Measurements from ENCODE around the gene DNAAF2.
A peak's percentile ranks its signal among the peaks of the same experiment; 100 is the strongest.
"Not testable (repeated sequence)": the region's sequence is repeated elsewhere in the genome, so short reads cannot be mapped to it uniquely, and the experiment has no call there.

Gene DNAAF2

DNA sequence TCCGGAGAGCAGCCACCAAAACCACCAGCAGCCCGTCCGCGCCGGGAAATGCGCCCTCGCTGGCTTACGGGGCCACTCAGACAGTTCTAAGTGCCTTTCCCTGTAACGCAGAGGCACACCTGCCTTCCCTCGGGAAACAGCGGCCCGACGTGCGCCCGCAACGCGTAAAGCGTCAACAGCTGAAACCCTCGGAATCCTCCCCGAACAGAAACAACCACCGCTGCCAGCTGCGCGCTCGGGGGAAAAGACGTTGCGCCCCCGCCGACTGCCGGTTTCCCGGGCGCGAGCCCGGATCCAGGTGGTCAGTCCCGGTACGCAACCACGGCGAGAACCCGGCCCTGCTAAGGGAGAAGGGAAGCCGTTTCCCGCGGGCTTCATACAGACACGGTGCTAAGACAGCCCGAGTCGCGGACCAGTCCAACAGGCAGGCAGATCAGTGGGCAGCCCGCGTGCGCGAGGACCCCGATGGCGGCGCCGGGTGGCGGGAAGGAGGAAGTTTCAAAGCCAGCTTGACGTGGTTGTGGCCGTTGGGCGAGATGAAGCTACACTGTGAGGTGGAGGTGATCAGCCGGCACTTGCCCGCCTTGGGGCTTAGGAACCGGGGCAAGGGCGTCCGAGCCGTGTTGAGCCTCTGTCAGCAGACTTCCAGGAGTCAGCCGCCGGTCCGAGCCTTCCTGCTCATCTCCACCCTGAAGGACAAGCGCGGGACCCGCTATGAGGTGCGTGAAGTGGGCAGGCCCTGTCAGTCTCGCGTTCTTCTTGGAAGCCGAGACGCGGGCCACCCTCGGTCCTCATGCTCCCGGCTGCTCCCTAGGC lies 36.4 kb downstream of the DNAAF2 start, which contains the start of gene LRR1:
Gene LRR1 (plus strand): TSS at position 456 of the 816 bp plus-strand sequence. CDS start 81 bp downstream, at position 537.
- Histone ChIP-seq H3K9me3 (ENCODE audit: low read depth, low read length) (no peaks in the 10 kb centered on the region), H3K36me3 (ENCODE audit: insufficient read depth, low read length) (peaks cover 12% of the 10 kb centered on the region), H3K9ac (ENCODE audit: insufficient read length) (peak within 1 kb of the TSS; percentile 94), H3K4me3 (peak within 1 kb of the TSS; percentile 100), H3K27ac (peak within 1 kb of the TSS; percentile 94)
- no peak for DNase-seq (ENCODE audit: low read depth, low spot score)
- TF ChIP-seq EZH2 (IDR thresholded peaks at IDR 0.05) = no peak
- TF ChIP-seq FOXP2 (optimal IDR thresholded peaks at IDR 0.05; ENCODE audit: control extremely low read depth, extremely low read length, insufficient read depth) = peak; percentile 31
- peak; percentile 89 for TF ChIP-seq POLR2AphosphoS5 (IDR thresholded peaks at IDR 0.05; ENCODE audit: borderline replicate concordance, low read depth, low read length)

DNA sequence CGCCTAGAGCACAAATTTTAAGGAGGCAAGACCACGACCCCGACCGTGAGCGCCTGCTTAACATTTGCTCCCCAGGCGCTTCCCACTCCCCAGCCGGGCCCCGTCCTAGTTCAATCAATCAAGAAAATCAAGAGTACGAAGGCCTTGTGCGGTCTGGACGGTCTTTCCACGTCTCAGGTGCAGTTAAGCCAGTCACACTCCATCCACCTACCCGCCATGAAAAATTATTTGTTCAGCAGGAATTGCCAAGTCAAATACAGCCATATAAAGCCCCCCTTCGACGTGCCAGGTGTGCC lies 36.9 kb downstream of the DNAAF2 start:
- TF ChIP-seq FOXP2 (optimal IDR thresholded peaks at IDR 0.05; ENCODE audit: control extremely low read depth, extremely low read length, insufficient read depth) (no peak), EZH2 (IDR thresholded peaks at IDR 0.05) (no peak), POLR2AphosphoS5 (IDR thresholded peaks at IDR 0.05; ENCODE audit: borderline replicate concordance, low read depth, low read length) (no peak)
- Histone ChIP-seq H3K27ac (peak overlapping the region; percentile 94), H3K36me3 (ENCODE audit: insufficient read depth, low read length) (peaks cover 10% of the 10 kb centered on the region), H3K4me3 (peak overlapping the region; percentile 100), H3K9me3 (ENCODE audit: low read depth, low read length) (no peaks in the 10 kb centered on the region), H3K9ac (ENCODE audit: insufficient read length) (peak overlapping the region; percentile 94)
- DNase-seq (ENCODE audit: low read depth, low spot score) = no peak

DNA sequence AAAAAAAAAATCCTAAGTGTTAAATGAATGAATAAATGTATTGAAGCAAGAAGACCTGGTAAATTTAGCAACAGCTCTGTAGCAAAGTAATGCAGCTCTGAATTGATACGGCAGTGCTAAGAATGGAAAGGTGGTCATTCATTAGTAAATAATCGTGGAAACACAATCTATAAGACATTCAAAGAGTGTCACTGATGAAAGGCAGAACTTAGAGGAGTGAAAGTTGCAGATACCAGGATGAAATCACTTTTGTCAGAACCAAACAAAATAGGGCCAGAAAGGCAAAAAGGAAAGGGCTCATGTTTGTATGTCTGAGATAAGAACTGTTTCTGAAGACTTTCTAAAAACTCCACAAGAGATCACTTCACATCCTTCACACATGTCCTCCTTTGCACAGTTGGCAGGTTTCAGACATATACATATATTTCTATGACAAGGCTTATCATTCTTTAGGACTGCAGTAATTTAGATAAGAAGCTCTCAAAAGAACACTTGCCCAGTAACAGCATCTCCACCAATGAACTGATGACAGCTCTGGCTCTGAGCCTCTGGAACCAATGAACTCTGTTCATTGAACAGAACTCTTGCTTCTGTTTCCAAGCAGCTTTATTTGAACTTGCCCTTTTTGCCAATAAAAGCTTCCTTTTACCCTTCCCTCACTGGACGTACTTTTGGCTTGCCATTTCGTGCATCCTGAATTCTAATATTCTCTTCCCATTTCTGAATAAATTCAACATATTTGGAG lies 40.5 kb downstream of the DNAAF2 start:
- TF ChIP-seq EZH2 (IDR thresholded peaks at IDR 0.05) (no peak), POLR2AphosphoS5 (IDR thresholded peaks at IDR 0.05; ENCODE audit: borderline replicate concordance, low read depth, low read length) (no peak), FOXP2 (optimal IDR thresholded peaks at IDR 0.05; ENCODE audit: control extremely low read depth, extremely low read length, insufficient read depth) (no peak)
- no peak for DNase-seq (ENCODE audit: low read depth, low spot score)
- Histone ChIP-seq H3K4me3 (no peak overlapping the region), H3K9ac (ENCODE audit: insufficient read length) (no peak overlapping the region), H3K27ac (no peak overlapping the region), H3K36me3 (ENCODE audit: insufficient read depth, low read length) (no peaks in the 10 kb centered on the region), H3K9me3 (ENCODE audit: low read depth, low read length) (no peaks in the 10 kb centered on the region)

DNA sequence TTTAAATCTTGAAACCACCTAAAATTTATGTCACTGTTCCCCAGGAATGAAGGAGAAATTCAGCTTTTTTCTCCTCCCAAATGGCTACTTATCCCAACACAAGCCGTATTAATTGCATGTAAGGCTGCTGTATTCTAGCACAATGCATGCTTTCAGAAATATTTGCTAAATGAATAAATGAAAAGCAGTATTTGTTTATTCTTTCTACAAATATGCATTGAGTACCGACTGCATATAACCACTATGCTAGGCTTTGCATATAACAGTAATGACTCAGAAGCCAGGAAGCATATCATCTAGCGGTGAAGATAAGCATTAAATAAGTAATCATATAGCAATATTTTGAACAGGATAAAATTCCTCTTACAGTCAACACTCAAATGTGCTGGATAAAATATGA lies 42.0 kb downstream of the DNAAF2 start:
- Histone ChIP-seq H3K9ac (ENCODE audit: insufficient read length) (no peak overlapping the region), H3K9me3 (ENCODE audit: low read depth, low read length) (no peaks in the 10 kb centered on the region), H3K4me3 (no peak overlapping the region), H3K27ac (no peak overlapping the region), H3K36me3 (ENCODE audit: insufficient read depth, low read length) (no peaks in the 10 kb centered on the region)
- no peak for TF ChIP-seq EZH2 (IDR thresholded peaks at IDR 0.05)
- TF ChIP-seq FOXP2 (optimal IDR thresholded peaks at IDR 0.05; ENCODE audit: control extremely low read depth, extremely low read length, insufficient read depth) = no peak
- TF ChIP-seq POLR2AphosphoS5 (IDR thresholded peaks at IDR 0.05; ENCODE audit: borderline replicate concordance, low read depth, low read length) = no peak
- no peak for DNase-seq (ENCODE audit: low read depth, low spot score)

DNA sequence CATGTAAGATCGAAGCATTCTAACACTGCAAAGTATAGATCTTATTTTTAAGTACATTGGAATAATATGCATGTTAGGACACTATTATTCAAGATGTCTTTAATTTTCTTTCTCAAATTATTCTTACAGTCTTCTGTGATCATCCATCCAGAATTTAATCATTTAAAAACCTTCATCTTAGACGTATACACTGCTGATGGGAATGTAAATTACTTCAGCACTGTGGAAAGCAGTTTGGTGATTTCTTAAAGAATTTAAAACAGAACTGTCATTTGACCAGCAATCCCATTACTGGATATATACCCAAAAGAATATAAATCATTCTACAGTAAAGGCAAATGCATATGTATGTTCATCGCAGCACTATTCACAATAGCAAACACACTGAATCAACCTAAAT lies 45.7 kb downstream of the DNAAF2 start:
- Histone ChIP-seq H3K4me3 (no peak overlapping the region), H3K36me3 (ENCODE audit: insufficient read depth, low read length) (peaks cover 14% of the 10 kb centered on the region), H3K9me3 (ENCODE audit: low read depth, low read length) (no peaks in the 10 kb centered on the region), H3K27ac (no peak overlapping the region), H3K9ac (ENCODE audit: insufficient read length) (no peak overlapping the region)
- TF ChIP-seq EZH2 (IDR thresholded peaks at IDR 0.05) = no peak
- TF ChIP-seq POLR2AphosphoS5 (IDR thresholded peaks at IDR 0.05; ENCODE audit: borderline replicate concordance, low read depth, low read length) = no peak
- TF ChIP-seq FOXP2 (optimal IDR thresholded peaks at IDR 0.05; ENCODE audit: control extremely low read depth, extremely low read length, insufficient read depth) = no peak
- no peak for DNase-seq (ENCODE audit: low read depth, low spot score)

DNA sequence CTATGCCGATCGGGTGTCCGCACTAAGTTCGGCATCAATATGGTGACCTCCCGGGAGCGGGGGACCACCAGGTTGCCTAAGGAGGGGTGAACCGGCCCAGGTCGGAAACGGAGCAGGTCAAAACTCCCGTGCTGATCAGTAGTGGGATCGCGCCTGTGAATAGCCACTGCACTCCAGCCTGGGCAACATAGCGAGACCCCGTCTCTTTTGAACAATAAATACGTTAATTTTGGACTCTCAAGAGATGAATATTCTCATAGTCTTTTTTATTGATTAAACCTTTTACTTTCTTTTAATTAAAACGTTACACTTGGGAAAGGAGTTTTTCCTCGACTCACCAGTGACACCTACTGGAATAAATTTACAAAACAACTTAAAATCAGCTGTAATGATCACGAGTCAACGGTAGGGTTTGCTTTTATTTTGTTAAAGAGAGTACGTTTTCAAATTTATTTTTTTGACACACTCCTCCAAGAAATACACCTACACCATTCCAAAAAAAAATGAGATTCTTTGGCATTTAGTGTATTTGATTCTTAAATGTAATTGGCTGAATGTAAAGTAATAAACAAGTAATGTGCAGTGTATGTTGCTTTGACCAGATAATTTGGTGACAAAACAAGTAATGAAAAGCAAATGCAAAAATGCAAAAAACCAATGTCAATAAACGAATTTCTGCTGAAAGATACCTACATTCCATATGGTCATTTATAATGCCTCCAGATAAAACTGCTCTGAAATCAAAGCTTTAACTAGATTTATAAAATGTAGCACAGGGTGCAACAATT lies 48.2 kb downstream of the DNAAF2 start:
- Histone ChIP-seq H3K9me3 (ENCODE audit: low read depth, low read length) (no peaks in the 10 kb centered on the region), H3K4me3 (peak overlapping the region; percentile 98), H3K36me3 (ENCODE audit: insufficient read depth, low read length) (peaks cover 39% of the 10 kb centered on the region), H3K9ac (ENCODE audit: insufficient read length) (peak overlapping the region; percentile 72), H3K27ac (peak overlapping the region; percentile 91)
- no peak for TF ChIP-seq POLR2AphosphoS5 (IDR thresholded peaks at IDR 0.05; ENCODE audit: borderline replicate concordance, low read depth, low read length)
- no peak for TF ChIP-seq FOXP2 (optimal IDR thresholded peaks at IDR 0.05; ENCODE audit: control extremely low read depth, extremely low read length, insufficient read depth)
- TF ChIP-seq EZH2 (IDR thresholded peaks at IDR 0.05) = no peak
- peak; percentile 90 for DNase-seq (ENCODE audit: low read depth, low spot score)

DNA sequence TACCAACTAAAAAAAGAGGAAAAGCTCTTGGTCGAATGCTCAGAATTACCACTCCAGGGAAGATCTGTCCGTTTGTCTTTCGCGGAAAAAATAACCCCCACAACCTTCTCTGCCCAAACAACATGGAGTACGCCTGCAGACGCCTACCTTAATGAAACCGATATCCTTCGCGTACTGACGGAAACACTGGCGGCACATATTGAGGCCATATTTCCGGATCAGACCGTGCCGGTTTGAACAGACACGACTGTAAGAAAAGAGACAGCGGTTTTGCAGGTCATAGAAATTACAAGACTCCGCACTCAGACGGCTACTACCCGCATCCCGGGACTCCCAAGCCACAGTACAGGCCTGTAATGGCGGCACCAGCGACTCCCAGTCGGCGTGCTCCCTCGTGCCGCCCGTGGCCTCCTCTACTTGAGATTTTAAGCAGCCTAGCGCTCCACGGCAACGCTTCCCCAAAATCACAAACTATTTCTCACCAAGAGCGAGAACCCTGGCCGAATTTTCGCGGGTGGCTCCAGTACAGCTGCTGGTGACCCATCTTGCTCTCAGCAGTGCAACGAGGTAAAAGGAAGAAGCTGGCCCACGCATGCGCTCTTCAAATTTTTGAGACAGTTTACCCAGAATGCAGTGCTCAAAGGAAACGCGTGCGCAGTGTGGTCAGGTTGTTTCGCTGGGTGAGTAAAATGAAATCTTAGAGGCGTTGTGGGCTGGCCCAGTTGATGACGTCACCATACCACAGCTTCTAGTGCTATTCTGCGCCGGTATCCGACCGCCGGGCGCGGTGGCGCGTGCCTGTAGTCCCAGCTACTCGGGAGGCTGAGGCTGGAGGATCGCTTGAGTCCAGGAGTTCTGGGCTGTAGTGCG lies 49.0 kb downstream of the DNAAF2 start, which contains the start of gene RPS29:
Gene RPS29 (minus strand): TSS at position 578 of the 870 bp plus-strand sequence. CDS start 34 bp downstream, at position 544.
- peak; percentile 100 for DNase-seq (ENCODE audit: low read depth, low spot score)
- Histone ChIP-seq H3K27ac (peak within 1 kb of the TSS; percentile 91), H3K9ac (ENCODE audit: insufficient read length) (peak within 1 kb of the TSS; percentile 99), H3K9me3 (ENCODE audit: low read depth, low read length) (no peaks in the 10 kb centered on the region), H3K36me3 (ENCODE audit: insufficient read depth, low read length) (peaks cover 43% of the 10 kb centered on the region), H3K4me3 (peak within 1 kb of the TSS; percentile 98)
- TF ChIP-seq FOXP2 (optimal IDR thresholded peaks at IDR 0.05; ENCODE audit: control extremely low read depth, extremely low read length, insufficient read depth) (no peak), POLR2AphosphoS5 (IDR thresholded peaks at IDR 0.05; ENCODE audit: borderline replicate concordance, low read depth, low read length) (peak; percentile 98), EZH2 (IDR thresholded peaks at IDR 0.05) (no peak)

DNA sequence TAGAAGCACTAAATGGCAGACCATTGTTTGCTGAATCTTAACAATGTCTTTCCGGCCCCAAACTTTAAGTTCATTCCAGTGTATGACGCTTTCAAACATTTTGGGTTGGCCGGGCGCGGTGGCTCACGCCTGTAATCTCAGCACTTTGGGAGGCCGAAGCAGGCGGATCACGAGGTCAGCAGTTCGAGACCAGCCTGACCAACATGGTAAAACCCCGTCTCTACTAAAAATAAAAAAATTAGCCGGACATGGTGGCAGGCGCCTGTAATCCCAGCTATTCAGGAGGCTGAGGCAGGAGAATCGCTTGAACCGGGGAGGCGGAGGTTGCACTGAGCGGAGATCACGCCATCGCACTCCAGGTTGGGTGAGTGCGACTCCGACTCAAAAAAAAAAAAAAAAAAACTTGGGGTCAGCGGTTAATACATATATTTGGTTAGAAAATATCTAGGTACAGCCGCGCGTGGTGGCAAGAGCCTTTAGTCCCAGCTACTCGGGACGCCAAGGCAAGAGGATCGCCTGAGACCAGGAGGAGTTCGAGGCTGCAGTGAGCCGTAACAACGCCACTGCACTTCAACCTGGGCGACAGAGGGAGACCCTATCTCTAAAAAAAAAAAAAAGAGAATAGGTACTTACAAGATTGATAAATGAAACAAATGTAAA lies 49.9 kb downstream of the DNAAF2 start:
- peak overlapping the region; percentile 99 for H3K9ac ChIP-seq (ENCODE audit: insufficient read length)
- H3K4me3 ChIP-seq = peak overlapping the region; percentile 98
- DNase-seq (ENCODE audit: low read depth, low spot score); H3K9me3 ChIP-seq (ENCODE audit: low read depth, low read length): not testable (repeated sequence)
- H3K27ac ChIP-seq = peak overlapping the region; percentile 87
- H3K36me3 ChIP-seq (ENCODE audit: insufficient read depth, low read length) = peaks cover 45% of the 10 kb centered on the region
